Mucosa of descending colon (tissue), 3 donors: ENCODE measurements around the gene ERCC6L. TPM values are rescaled to one million over a fixed set of nuclear protein-coding genes. Genes with fewer than 3 reads are reported as not detected.

Experiments used
- ATAC-seq: fragments of 200-7000 bp; cut with Tn5 transposase; one replicate; pipeline ENCODE4 v1.9.1; 2020; ENCODE audit warnings: mild to moderate bottlenecking, moderate library complexity
- DNase-seq, 3 donors: peaks; one replicate each; pipeline ENCODE4 v3.0.0-alpha.2; 2020
- H3K36me3 ChIP-seq: fragments of 200-600 bp; one replicate; pipeline ENCODE4 v1.8.0; 2021; ENCODE audit warnings: low read depth, mild to moderate bottlenecking
- H3K4me1 ChIP-seq: fragments of 200-600 bp; one replicate; pipeline ENCODE4 v1.8.0; 2021; ENCODE audit warnings: low read depth, mild to moderate bottlenecking
- H3K4me3 ChIP-seq: fragments of 200-600 bp; one replicate; pipeline ENCODE4 v1.8.0; 2021; ENCODE audit warnings: mild to moderate bottlenecking
- H3K9me3 ChIP-seq: fragments of 200-600 bp; one replicate; pipeline ENCODE4 v1.8.0; 2021; ENCODE audit warnings: mild to moderate bottlenecking
- CTCF ChIP-seq: fragments of 200-600 bp; IDR thresholded peaks from one replicate; pipeline ENCODE4 v1.8.0; 2022; ENCODE audit warnings: antibody characterized with exemption, mild to moderate bottlenecking
- intact Hi-C, 2 donors: fragments of 100-400 bp; cut with DNase I in 1 of 2; cut with micrococcal nuclease in 1 of 2; formaldehyde crosslinking; loops; one replicate each; pipeline versions ENCODE4 v1.11.0 to v1.11.1; 2022; cut with DNase I, micrococcal nuclease
- total RNA-seq, 3 donors: library from RNA; stranded (reverse); fragmentation: NEBNext Ultra II Directional in 2 of 3; extraction: Animal tissue kit (Norgen Biotek cat#: 25700) in 2 of 3; gene quantifications; one replicate each; pipeline versions ENCODE4 v1.2.1 to v1.2.4, GENCODE V29; 2021 to 2023
- donor health status: DM: no; HTN: no; CAD: no; lungs with moderate emphysema.
- donor health status: DM: no; HTN: no; CAD: no.
- donor health status: DM: no; HTN: yes; CAD: no.

Gene ERCC6L
- total RNA-seq, 3 donors from 2014 or later = 0.22 to 2.6 (median 0.64) TPM

- intact Hi-C loops = no loop called here
Observed at GRCh38 chrX:72159769-72160168, 79.1 kb downstream of the ERCC6L start.

DNA sequence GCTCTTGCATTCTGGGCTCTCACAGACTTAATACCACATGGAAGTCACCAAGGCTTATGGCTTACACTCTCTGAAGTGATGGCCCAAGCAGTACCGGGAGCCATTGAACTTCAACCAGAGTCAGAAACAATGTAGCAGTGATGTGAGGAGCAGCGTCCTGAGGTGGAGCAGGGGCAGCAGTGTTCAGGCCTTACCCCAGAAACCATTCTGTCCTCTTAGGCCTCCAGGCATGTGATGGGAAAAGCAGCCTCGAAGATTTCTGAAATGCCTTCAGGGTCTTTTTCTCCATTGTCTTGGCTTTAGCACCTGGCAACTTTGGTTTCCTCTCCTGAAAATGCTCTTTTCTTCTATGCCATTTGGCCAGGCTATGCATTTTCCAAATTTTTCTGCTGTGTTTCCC is 80.1 kb downstream of the ERCC6L start:
- DNase-seq (no peak), ATAC-seq (no peak)
- no peaks in the 10 kb centered on the region for H3K4me1 ChIP-seq
- intact Hi-C loops = no loop called here
- no peak overlapping the region for H3K4me3 ChIP-seq
- no peaks in the 10 kb centered on the region for H3K36me3 ChIP-seq
- H3K9me3 ChIP-seq = no peaks in the 10 kb centered on the region
- no peak for TF ChIP-seq CTCF

More at GRCh38 chrX:72159769-72160168, 79.1 kb downstream of the ERCC6L start:
- no peak for DNase-seq
- no peaks in the 10 kb centered on the region for H3K36me3 ChIP-seq
- no peak for TF ChIP-seq CTCF
- H3K4me3 ChIP-seq = no peak overlapping the region
- ATAC-seq = no peak
- no peaks in the 10 kb centered on the region for H3K4me1 ChIP-seq
- no peaks in the 10 kb centered on the region for H3K9me3 ChIP-seq

Other genes starting within 250 kb of the ERCC6L start
- 10 to 100 TPM in 1 of 3 donors, 1 to 10 TPM in 1, under 1 TPM in 1; 0.75 to 13.5 (median 2.7) TPM for gene RTL5, start 107.1 kb downstream of the ERCC6L start, total RNA-seq
- gene PIN4, start 57.3 kb downstream of the ERCC6L start, total RNA-seq = 10 to 100 TPM; 10.8 to 11.7 (median 11.3) TPM
- gene RPS4X, start 38.2 kb upstream of the ERCC6L start, total RNA-seq = 100 to 1,000 TPM; 607 to 919 (median 687) TPM
- under 1 TPM in 2 of 3 donors, not detected in 1; 0.67 to 0.70 TPM for gene CITED1, start 66.9 kb upstream of the ERCC6L start, total RNA-seq